Tongue (tissue), 2 donors: Measurements from ENCODE around the gene RANBP2. TPM values are rescaled to one million over a fixed set of nuclear protein-coding genes. Genes with fewer than 3 reads are reported as not detected.
A peak's percentile ranks its signal among the peaks of the same experiment; 100 is the strongest.

ENCODE experiments used
- DNase-seq: peaks from one replicate; pipeline ENCODE4 v3.0.0-alpha.2; 2015
- total RNA-seq: library from RNA; depleted of rRNA; stranded (reverse); fragments of >200 nt; gene quantifications from one replicate; pipeline ENCODE4 v1.2.3, GENCODE V29; 2014

RANBP2 gene
- total RNA-seq, 1 donor from 2014 or later: 98.0 TPM

GRCh38 chr2:108778857-108779256 lies 59.6 kb downstream of the RANBP2 start:
- no peak for DNase-seq

GRCh38 chr2:108786008-108786353 lies 66.7 kb downstream of the RANBP2 start:
- no peak for DNase-seq

GRCh38 chr2:108786354-108787215 lies 67.3 kb downstream of the RANBP2 start, which contains the start of gene CCDC138:
Gene CCDC138, plus strand, starts transcription at chr2:108786771. Its CDS starts 52 bp downstream, at chr2:108786823.
- DNase-seq: peak; percentile 95

- DNase-seq: no peak
Measured at GRCh38 chr2:108787216-108787541, 67.9 kb downstream of the RANBP2 start.

- DNase-seq: no peak
Measured at GRCh38 chr2:108803045-108803736, 83.9 kb downstream of the RANBP2 start.

GRCh38 chr2:108805032-108805431 lies 85.8 kb downstream of the RANBP2 start:
- DNase-seq: no peak

GRCh38 chr2:108805782-108806181 lies 86.5 kb downstream of the RANBP2 start:
- DNase-seq: no peak

GRCh38 chr2:108806371-108807113 lies 87.3 kb downstream of the RANBP2 start:
- DNase-seq: no peak

GRCh38 chr2:108809936-108810335 lies 90.7 kb downstream of the RANBP2 start:
- no peak for DNase-seq

GRCh38 chr2:108810993-108811957 lies 92.0 kb downstream of the RANBP2 start:
- no peak for DNase-seq

GRCh38 chr2:108813732-108814131 lies 94.5 kb downstream of the RANBP2 start:
- DNase-seq: no peak

- DNase-seq: no peak
Measured at GRCh38 chr2:108820482-108820881, 101.2 kb downstream of the RANBP2 start.

GRCh38 chr2:108823286-108823685 lies 104.0 kb downstream of the RANBP2 start:
- no peak for DNase-seq

GRCh38 chr2:108824316-108825070 lies 105.2 kb downstream of the RANBP2 start:
- no peak for DNase-seq

- DNase-seq: no peak
Measured at GRCh38 chr2:108825254-108825653, 106.0 kb downstream of the RANBP2 start.

GRCh38 chr2:108825736-108826135 lies 106.5 kb downstream of the RANBP2 start:
- DNase-seq: no peak

- DNase-seq: peak; percentile 2
Measured at GRCh38 chr2:108829578-108830310, 110.5 kb downstream of the RANBP2 start.

GRCh38 chr2:108833219-108833618 lies 113.9 kb downstream of the RANBP2 start:
- peak; percentile 28 for DNase-seq

GRCh38 chr2:108834620-108835019 lies 115.3 kb downstream of the RANBP2 start:
- no peak for DNase-seq

- DNase-seq: no peak
Measured at GRCh38 chr2:108835040-108835439, 115.8 kb downstream of the RANBP2 start.
